Measurements from ENCODE around the gene ZNF124.
"Not testable (repeated sequence)": the region's sequence is repeated elsewhere in the genome, so short reads cannot be mapped to it uniquely, and the experiment has no call there.

ZNF124 gene

DNA sequence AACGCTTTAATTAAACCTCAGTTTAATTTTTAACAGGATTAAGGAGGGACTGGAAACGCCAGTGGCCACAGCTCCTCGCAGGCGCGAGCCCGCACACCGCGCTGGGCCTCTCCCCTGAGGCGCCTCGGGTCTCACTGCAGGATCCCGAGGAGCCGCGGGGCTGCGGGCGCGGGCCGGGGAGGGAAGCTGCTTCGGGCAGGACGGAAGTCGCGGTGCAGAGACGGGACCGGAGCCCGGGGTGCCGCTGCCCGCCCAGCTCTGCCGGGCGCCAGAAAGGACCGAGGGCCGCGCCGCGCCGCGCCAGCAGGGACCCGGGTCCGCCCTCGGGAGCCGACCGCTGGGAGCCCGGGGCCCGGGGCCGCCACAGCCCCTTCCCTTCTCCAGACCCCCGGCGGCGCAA, 377 bp downstream of the ZNF124 start:
- DNase-seq, result not testable (repeated sequence)

DNA sequence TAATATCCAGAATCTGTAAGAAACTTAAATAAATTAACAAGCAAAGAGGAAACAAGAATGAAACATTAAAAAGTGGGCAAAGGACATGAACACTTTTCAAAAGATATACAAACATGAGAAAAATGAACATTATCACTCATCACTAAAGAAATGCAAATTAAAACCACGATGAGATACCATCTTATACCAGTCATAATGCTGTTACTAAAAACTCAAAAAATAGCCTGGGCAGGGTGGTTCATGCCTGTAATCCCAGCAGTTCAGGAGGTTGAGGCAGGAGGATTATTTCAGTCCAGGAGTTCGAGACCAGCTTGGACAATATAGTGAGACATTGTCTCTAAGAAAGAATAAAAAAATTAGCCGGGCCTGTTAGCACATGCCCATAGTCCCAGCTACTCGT, 6.1 kb downstream of the ZNF124 start:
- no peak for DNase-seq

DNA sequence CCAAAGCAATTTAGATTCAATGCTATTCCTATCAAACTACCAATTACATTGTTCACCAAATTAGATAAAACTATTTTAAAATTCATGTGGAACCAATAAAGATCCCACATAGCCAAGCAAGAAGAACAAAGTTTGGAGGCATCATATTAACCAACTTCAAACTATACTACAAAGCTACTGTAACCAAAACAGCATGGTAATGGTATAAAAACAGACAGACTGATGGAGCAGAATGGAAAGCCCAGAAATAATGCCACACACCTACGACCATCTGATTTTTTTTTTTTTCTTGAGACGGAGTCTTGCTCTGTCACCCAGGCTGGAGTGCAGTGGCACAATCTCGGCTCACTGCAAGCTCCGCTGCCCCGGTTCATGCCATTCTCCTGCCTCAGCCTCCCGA, 7.1 kb downstream of the ZNF124 start:
- DNase-seq, result no peak

DNA sequence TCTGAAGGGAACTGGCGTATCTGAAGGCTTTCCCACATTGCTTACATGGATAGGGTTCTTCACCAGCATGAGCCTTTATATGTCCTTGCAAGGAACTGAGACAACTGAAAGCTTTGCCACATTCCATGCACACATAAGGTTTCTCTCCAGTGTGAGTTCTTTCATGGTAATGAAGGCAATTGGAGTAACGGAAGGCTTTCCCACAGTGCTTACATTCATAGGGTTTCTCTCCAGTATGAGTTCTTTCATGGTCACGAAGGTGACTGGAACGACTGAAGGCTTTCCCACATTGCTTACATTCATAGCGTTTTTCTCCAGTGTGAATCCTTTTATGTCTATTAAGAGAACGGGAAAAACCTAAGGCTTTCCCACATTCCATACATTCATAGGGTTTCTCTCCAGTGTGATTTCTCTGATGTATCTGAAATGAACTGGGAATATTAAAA, 15.0 kb downstream of the ZNF124 start:
- no peak for DNase-seq

DNA sequence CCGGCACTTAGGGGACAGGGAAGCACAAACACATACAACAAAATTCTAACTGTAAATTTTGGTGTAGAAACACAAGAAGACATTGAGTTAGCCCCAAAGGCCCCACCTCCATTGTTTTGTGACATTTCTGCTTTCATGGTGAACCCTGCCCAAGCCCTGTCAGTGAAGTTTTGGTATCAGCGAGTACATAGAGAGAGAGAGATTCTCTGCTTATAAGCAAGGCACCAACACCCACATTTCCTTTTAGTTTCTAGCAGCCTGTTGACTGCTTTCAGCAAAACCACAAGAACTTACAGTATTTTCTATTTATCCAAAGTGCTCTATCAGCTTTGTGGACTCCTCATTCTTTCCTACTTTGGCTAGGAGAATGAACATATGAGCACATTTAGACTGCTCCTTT, 24.0 kb downstream of the ZNF124 start:
- no peak for DNase-seq

DNA sequence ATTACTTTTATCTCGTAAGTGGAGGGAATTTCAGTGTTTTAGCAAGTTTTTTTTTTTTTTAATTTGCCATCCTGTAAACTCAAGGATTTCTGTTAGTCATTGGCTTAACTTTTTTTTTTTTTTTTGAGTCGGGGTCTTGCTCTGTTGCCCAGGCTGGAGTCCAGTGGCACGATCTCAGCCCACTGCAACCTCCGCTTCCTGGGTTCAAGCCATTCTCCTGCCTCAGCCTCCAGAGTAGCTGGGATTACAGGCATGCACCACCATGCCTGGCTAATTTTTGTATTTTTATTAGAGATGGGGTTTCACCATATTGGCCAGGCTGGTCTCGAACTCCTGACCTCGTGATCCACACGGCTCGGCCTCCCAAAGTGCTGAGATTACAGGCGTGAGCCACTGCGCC, 24.7 kb downstream of the ZNF124 start:
- not testable (repeated sequence) for DNase-seq

DNA sequence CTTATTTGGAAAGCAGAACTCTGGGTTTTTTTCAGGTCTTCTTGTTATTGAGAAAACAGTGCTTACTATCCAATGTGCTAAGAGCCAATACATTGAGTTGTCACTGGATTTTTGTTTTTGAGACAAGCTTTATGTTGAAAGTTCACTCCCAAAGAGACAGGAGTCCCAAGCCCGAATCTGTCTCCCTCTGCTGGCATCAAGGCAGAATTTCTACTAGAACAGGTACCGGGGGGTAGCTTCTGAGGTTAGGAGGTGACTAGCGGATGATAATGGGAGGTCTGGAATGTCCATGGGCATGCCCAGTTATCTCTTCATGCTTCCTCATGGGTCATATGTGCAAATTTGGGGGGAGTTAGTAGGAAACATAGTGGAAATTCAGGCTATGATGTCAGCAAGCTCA, 25.1 kb downstream of the ZNF124 start:
- DNase-seq, result peak in 1 of 2 experiments; percentile 3

DNA sequence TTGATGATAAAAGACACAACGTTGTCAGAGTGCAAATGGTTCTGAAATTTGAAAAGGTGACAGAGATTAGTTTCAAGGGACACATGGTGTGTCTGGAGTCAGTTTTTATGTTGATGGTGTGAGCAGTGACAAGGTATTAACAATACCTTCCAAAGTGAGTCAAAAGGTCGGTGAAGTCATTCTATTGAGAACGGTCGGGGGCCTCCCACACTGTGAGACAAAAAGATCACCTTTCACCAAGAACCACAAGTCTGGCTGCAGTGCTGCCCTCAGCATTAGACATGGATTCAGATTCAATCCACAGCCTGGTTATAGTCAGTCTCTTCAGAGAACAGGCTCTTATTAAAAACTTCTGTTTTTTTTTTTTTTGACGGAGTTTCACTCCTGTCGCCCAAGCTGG, 26.5 kb downstream of the ZNF124 start:
- no peak for DNase-seq

DNA sequence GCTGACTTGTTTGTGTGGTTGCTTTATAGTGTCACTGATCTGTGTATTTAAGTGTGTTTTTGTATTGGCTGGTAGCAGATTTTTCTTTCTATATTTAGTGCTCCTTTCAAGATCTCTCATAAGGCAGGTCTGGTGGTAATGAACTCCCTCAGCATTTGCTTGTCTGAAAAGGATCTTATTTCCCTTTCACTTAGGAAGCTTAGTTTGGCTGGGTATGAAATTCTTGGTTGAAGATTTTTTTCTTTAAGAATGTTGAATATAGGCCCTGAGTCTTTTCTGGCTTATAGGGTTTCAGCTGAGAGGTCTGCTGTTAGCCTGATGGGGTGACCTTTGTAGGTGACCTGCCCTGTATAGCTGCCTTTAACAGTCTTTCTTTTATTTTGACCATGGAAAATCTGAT, 32.3 kb downstream of the ZNF124 start:
- DNase-seq, result not testable (repeated sequence)

DNA sequence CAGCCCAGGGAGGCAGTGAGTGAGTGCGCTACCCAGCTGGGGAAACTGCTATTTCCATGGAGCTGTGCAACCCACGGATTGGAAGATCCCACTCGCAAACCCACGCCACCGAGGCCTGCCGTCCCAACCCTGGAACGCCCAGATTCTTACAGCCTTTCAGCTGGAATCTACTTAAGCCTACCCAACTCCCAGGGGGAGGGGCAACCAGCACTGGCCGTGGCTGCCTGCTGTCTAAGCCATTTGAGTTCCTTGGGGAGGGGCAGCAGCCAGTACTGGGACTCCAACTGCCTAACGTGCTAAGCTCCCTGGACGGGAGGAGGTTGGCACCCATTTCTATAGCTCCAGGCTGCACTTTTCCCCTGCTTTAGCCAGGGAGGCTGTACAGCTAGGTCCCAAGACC, 40.6 kb downstream of the ZNF124 start:
- DNase-seq, result no peak

DNA sequence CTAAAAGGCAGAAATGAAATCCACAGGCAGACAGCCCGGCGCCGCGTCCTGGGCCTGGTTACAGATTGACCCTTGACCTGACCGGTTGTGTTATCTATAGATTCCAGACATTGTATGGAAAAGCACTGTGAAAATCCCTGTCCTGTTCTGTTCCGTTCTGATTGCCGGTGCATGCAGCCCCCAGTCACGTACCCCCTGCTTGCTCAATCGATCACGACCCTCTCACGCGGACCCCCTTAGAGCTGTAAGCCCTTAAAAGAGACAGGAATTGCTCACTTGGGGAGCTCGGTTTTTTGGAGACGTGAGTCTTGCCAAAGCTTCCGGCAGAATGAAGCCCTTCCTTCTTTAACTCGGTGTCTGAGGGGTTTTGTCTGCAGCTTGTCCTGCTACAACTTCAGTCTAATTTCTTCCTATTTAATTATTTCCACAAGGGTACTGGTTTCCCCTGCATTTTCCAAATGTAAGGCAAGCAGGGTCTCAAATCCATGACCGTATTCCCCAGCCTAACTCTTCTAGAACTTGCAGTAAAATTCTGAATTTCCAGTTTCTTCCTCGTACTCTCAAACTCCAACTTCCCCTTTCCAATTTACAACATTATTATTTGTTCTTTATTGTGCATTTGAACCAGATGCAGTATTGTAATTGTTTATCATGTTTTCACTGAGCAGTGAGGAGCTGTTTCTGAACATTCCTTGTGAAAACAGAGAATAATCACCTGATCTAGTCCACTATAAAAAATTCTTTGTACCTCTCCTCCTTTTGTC, 44.1 kb downstream of the ZNF124 start:
- DNase-seq, result peak; percentile 19 to 54

DNA sequence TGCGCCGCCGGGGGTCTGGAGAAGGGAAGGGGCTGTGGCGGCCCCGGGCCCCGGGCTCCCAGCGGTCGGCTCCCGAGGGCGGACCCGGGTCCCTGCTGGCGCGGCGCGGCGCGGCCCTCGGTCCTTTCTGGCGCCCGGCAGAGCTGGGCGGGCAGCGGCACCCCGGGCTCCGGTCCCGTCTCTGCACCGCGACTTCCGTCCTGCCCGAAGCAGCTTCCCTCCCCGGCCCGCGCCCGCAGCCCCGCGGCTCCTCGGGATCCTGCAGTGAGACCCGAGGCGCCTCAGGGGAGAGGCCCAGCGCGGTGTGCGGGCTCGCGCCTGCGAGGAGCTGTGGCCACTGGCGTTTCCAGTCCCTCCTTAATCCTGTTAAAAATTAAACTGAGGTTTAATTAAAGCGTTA, 45.2 kb downstream of the ZNF124 start:
- DNase-seq, result not testable (repeated sequence)

DNA sequence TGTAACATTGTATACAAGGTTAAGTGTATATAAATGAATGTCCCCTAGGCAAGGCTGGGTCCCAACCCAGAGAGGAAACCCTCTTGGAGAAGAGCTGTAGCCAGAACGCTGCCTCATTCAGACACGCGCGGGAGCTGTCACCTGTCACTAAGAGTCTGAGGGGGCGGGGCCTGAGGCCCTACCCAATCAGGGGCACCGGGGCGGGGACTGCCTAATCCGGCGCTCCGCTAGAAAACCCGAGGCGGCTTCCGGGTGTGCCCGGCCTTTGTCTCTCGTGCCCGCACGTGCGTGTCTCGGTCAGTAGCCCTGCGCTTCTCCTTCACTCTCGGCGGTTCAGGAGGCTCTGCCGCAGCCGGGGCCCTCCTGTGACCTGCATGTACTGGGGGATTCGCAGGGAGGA, 45.7 kb downstream of the ZNF124 start:
- DNase-seq, result not testable (repeated sequence)

DNA sequence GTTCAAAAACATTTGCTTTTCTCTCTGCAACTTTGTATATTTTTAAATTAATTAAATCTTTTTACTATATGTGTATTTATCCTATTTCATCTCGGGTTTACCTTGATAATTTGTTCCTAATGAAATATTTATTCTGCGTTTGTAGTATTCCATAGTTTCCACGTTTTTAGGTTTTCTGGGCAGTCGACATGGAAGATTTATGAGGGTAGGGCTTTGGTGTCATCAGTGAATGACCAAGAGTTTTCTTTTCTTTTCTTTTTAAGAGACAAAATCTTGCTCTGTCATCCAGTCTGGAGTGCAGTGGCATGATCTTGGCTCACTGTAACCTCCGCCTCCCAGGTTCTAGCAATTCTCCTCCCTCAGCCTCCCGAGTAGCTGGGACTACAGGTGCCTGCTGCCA, 50.4 kb downstream of the ZNF124 start:
- no peak for DNase-seq

DNA sequence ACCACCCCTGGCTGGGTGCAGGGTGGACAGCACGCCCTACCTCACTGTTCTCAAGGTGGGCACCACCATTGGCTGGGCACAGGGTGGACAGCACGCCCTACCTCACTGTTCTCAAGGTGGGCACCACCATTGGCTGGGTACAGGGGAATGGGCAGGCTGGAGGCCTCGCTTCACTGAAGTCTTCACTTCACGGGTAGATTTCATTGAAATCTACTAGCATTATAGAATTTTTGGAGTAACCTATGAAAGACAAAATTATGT, 51.5 kb downstream of the ZNF124 start:
- not testable (repeated sequence) for DNase-seq

DNA sequence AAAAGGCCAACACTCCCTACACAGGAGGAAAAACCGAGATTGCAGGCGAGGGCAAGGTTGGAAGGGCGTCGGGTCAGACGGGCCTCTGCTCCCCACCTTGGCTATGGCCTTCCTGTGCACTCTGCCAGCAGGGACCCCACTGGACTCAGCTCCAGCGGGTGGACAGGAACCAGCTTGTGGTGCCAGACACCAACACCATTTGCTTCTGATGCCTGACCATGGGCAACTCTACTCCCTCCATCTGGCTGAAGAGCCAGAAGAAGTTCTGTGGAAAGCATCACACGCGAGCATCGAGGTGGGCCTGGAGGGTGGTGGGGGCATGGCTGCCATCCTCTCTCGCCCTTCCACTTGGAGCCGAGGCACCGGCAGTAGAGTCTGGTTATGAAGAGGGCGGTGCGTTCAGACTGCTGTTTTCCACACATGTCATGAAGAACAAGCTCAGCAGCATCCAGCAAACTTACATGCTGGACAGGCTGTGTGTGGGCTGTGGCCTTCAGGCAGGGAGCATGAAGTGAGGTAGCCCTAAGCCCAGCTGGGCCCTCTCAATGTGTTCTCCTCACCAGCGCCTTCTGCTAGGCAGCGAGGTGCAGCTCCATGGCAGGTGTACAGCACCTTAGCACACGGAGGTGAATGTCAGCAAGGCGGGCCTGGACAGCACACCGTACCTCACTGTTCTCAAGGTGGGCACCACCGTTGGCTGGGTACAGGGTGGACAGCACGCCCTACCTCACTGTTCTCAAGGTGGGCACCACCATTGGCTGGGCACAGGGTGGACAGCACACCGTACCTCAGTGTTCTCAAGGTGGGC, 52.0 kb downstream of the ZNF124 start:
- no peak for DNase-seq

DNA sequence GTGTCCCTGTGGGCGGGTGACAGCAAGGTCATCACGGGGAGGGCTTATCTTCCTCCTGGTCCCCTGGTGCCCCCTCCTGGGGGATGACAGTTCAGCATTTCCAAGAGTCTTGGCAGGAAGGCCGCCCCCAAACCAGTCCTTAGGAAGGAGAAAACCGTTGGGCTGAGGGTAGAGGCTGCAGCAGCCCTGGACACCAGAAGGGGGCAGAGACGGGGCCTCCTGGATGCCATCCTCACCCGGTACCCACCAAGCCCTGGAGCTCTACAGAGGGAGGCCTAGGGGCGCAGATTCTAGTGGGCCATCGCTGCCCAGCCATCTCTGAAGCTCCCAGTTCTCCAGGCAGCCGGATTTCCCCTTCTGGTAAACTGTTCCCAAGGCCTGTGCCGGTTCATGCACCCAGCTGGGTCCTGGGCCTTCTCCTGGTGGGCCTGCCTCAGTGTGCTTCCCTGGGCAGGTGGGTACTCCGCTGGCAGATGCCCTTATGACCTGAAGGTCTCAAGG, 52.8 kb downstream of the ZNF124 start:
- no peak for DNase-seq

DNA sequence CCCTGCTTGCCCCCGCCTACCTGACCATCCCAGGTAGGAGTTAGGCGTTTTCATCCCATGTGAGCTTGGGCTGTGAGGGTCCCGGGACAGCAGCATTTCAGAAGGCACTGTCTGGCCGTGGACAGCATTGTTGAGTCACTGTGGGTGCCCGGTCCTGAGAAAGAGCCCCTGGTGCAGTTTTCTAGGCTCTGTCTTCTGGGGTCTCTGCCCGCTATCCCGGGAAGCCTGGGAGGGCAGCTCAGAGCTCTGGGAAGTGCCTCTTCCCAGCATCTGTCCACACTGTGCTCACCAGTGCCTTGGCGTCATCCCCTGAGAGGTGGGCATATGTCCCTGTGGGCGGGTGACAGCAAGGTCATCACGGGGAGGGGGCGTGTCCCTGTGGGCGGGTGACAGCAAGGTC, 56.3 kb downstream of the ZNF124 start:
- no peak for DNase-seq

DNA sequence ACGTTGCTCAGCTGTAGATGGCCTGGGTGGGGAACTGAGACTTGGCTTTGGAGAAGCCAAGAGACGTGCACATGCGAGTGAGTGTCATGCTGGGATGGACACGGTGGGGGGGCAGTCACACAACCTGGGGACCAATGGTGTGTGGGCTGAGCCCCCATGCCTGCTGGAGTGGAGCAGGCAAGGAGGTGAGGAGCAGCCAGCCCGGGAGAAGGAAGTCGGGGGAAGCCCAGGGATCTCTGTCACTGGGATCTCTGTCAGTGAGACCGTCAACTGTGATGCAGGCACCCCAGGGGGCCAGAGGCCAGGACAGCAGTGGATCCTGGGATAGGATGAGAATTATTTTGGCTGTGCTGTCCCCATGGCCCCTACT, 56.7 kb downstream of the ZNF124 start:
- no peak for DNase-seq

DNA sequence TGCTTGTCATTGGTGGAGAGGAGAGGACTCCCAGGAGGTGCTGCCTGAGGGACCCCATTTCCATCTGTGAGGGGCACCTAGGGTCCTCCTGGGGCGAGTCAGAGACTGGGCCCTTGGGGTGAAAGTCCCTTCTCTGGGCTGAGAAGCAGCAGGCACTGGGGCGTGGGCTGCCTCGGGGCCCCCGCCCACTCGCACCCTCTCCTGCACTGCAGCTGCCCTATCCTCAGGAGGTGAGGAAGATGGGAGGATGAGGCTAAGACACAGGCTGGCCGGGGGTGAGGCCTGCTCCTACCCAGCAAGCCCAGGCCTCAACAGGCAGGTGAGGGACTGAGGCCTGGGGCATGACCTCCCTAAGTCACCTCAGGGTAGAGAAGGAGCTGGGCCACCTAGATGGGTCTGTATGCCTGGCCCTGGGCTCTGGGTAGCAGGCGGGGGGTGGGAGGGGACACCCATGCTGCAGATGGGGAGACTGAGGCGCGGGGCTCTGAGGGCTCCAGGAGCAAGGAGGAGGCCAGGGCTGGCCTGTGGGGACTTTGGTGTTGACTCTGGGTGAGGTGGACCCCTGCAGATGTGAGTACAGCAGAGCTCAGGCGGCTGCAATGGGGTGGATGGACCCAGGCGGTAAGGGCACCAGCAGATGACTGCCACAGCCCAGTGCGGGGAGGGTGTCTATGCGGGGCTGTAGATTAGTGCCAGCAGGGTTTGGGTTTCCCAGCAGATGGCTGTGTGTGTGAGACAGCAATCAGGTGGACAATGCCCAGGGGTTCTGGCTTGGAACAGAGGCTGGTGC, 57.3 kb downstream of the ZNF124 start:
- DNase-seq, result no peak

DNA sequence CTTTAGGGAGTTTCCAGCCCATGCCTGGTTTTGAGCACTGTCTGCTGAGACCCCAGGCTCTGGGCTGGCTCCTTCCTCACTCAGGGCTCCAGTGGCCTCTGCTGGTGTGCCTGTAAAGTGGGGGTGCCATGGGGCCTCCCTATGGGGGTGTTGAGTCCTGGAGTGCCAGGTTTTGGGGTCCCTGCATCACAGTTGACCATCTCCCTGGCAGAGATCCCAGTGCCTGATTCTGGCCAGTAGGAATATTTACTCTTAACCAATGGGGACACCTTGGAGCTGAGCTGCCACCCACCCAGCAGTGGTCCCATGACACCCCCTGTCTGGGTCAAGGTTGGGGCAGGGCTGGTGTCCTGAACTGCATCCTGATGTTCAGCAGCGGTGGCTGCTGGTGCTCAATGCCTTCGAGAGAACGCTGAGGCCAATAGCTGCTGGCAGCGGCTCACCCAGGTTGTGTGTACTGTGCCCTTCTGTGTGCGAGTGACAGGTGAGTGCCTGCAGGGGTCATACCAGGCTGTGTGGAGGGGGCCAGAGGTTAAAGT, 58.0 kb downstream of the ZNF124 start:
- DNase-seq, result no peak

DNA sequence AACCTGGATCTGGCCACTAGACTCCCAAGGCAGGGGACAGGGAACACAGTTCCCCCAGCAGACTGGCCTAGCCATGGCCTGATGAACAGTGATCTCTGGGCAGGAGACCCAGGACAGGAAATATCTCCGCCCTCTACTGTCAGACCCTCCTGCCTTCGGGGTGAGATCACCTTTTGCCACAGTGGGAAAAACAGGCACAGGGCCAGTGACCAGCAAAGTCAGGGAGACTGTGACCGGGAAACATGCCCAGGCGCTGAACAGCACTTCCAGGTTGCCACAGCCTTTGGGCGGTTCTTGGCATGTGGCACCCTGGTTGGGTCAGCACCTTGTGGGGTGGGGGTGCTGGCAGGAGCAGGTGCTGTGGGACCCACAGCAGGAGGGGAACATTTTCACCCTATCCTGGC, 58.7 kb downstream of the ZNF124 start:
- DNase-seq, result no peak

DNA sequence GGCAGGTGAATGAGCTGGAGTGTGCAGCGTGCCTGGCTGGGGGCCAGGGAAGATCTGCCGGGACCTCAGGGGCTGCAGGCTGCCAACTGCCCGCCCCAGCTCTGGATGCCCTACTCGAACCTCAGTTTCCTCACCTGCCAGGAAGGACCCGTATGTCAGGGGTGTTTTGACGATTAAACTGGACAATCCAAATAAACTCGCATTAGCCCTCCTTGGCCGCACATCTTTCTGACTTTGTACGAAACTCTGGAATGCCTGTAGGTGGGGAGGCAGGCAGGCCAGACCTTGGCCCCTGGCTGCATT, 59.4 kb downstream of the ZNF124 start:
- no peak for DNase-seq

Measured in AML-193 (cell line).